Measurements from ENCODE around the gene TRPV3. TPM values are rescaled to one million over a fixed set of nuclear protein-coding genes. Genes with fewer than 3 reads are reported as not detected.

The TRPV3 gene
- total RNA-seq (2014; rRNA removed; shearing (Covaris generic); ENCODE audit: low replicate concordance): 0.07 TPM in 1 of 2 replicates, not detected in the other

GRCh38 chr17:3557768-3558583, at the start of gene TRPV3:
Gene TRPV3 (minus strand): TSS chr17:3557812. CDS start chr17:3554850, 2,962 bp downstream.
- Histone ChIP-seq H3K4me3 (no peak within 1 kb of the TSS), H3K27me3 (no peaks in the 10 kb centered on the region), H3K9me3 (no peaks in the 10 kb centered on the region), H3K36me3 (no peaks in the 10 kb centered on the region)
- peak; percentile 83 for DNase-seq

GRCh38 chr17:3603870-3604259, 46.3 kb upstream of the TRPV3 start:
- DNase-seq: no peak
- Histone ChIP-seq H3K36me3 (no peaks in the 10 kb centered on the region), H3K4me3 (no peak overlapping the region), H3K27me3 (no peaks in the 10 kb centered on the region), H3K9me3 (no peaks in the 10 kb centered on the region)

GRCh38 chr17:3603119-3603869, 45.7 kb upstream of the TRPV3 start:
- no peak for DNase-seq
- no peaks in the 10 kb centered on the region for H3K9me3 ChIP-seq
- no peaks in the 10 kb centered on the region for H3K36me3 ChIP-seq
- no peak overlapping the region for H3K4me3 ChIP-seq
- H3K27me3 ChIP-seq: no peaks in the 10 kb centered on the region

GRCh38 chr17:3602499-3602898, 44.9 kb upstream of the TRPV3 start:
- no peak overlapping the region for H3K4me3 ChIP-seq
- H3K36me3 ChIP-seq: no peaks in the 10 kb centered on the region
- DNase-seq: no peak
- no peaks in the 10 kb centered on the region for H3K9me3 ChIP-seq
- H3K27me3 ChIP-seq: no peaks in the 10 kb centered on the region

GRCh38 chr17:3600529-3601205, 43.1 kb upstream of the TRPV3 start:
- Histone ChIP-seq H3K36me3 (no peaks in the 10 kb centered on the region), H3K9me3 (no peaks in the 10 kb centered on the region), H3K4me3 (no peak overlapping the region), H3K27me3 (no peaks in the 10 kb centered on the region)
- no peak for DNase-seq

- Histone ChIP-seq H3K4me3 (no peak overlapping the region), H3K9me3 (no peaks in the 10 kb centered on the region), H3K36me3 (no peaks in the 10 kb centered on the region), H3K27me3 (no peaks in the 10 kb centered on the region)
- DNase-seq: no peak
Measured at GRCh38 chr17:3598078-3598477, 40.5 kb upstream of the TRPV3 start.

GRCh38 chr17:3596804-3597464, 39.3 kb upstream of the TRPV3 start:
- Histone ChIP-seq H3K36me3 (no peaks in the 10 kb centered on the region), H3K4me3 (no peak overlapping the region), H3K27me3 (no peaks in the 10 kb centered on the region), H3K9me3 (no peaks in the 10 kb centered on the region)
- DNase-seq: no peak

- Histone ChIP-seq H3K36me3 (no peaks in the 10 kb centered on the region), H3K4me3 (no peak overlapping the region), H3K27me3 (no peaks in the 10 kb centered on the region), H3K9me3 (no peaks in the 10 kb centered on the region)
- DNase-seq: no peak
Measured at GRCh38 chr17:3594976-3595375, 37.4 kb upstream of the TRPV3 start.

GRCh38 chr17:3594051-3594800, 36.6 kb upstream of the TRPV3 start:
- DNase-seq: no peak

GRCh38 chr17:3593384-3593783, 35.8 kb upstream of the TRPV3 start:
- H3K36me3 ChIP-seq: no peaks in the 10 kb centered on the region
- DNase-seq: no peak
- H3K4me3 ChIP-seq: no peak overlapping the region
- H3K9me3 ChIP-seq: no peaks in the 10 kb centered on the region
- no peaks in the 10 kb centered on the region for H3K27me3 ChIP-seq

More at GRCh38 chr17:3594051-3594800, 36.6 kb upstream of the TRPV3 start:
- no peaks in the 10 kb centered on the region for H3K27me3 ChIP-seq
- no peaks in the 10 kb centered on the region for H3K36me3 ChIP-seq
- no peak overlapping the region for H3K4me3 ChIP-seq
- no peaks in the 10 kb centered on the region for H3K9me3 ChIP-seq

GRCh38 chr17:3592216-3592860, 34.7 kb upstream of the TRPV3 start:
- H3K36me3 ChIP-seq: no peaks in the 10 kb centered on the region
- H3K9me3 ChIP-seq: no peaks in the 10 kb centered on the region
- no peaks in the 10 kb centered on the region for H3K27me3 ChIP-seq
- no peak overlapping the region for H3K4me3 ChIP-seq
- no peak for DNase-seq

- H3K27me3 ChIP-seq: no peaks in the 10 kb centered on the region
- no peaks in the 10 kb centered on the region for H3K36me3 ChIP-seq
- no peaks in the 10 kb centered on the region for H3K9me3 ChIP-seq
- no peak for DNase-seq
- no peak overlapping the region for H3K4me3 ChIP-seq
Measured at GRCh38 chr17:3590768-3591167, 33.2 kb upstream of the TRPV3 start.

GRCh38 chr17:3590231-3590630, 32.6 kb upstream of the TRPV3 start:
- DNase-seq: no peak
- H3K4me3 ChIP-seq: no peak overlapping the region
- H3K36me3 ChIP-seq: no peaks in the 10 kb centered on the region
- H3K9me3 ChIP-seq: no peaks in the 10 kb centered on the region
- H3K27me3 ChIP-seq: no peaks in the 10 kb centered on the region

GRCh38 chr17:3589784-3590183, 32.2 kb upstream of the TRPV3 start:
- no peak for DNase-seq
- H3K4me3 ChIP-seq: no peak overlapping the region
- no peaks in the 10 kb centered on the region for H3K36me3 ChIP-seq
- H3K9me3 ChIP-seq: no peaks in the 10 kb centered on the region
- no peaks in the 10 kb centered on the region for H3K27me3 ChIP-seq

- Histone ChIP-seq H3K9me3 (no peaks in the 10 kb centered on the region), H3K36me3 (no peaks in the 10 kb centered on the region), H3K4me3 (no peak overlapping the region), H3K27me3 (no peaks in the 10 kb centered on the region)
- no peak for DNase-seq
Measured at GRCh38 chr17:3585826-3586225, 28.2 kb upstream of the TRPV3 start.

- no peaks in the 10 kb centered on the region for H3K27me3 ChIP-seq
- H3K4me3 ChIP-seq: no peak overlapping the region
- no peaks in the 10 kb centered on the region for H3K9me3 ChIP-seq
- no peaks in the 10 kb centered on the region for H3K36me3 ChIP-seq
- DNase-seq: no peak
Measured at GRCh38 chr17:3583456-3583855, 25.8 kb upstream of the TRPV3 start.
